Heart left ventricle (tissue), 16 donors: Measurements from ENCODE around the gene PDF. TPM values are rescaled to one million over a fixed set of nuclear protein-coding genes. Genes with fewer than 3 reads are reported as not detected.
A peak's percentile ranks its signal among the peaks of the same experiment; 100 is the strongest.

ENCODE experiments used
- ATAC-seq, 4 donors: fragments of 200-7000 bp; cut with Tn5 transposase; one replicate each; pipeline ENCODE4 v1.9.1; 2020 to 2022; ENCODE audit warnings: moderate library complexity in 4 of 4, mild to moderate bottlenecking in 3 of 4, moderate number of reproducible peaks in 1 of 4
- DNase-seq, 5 donors: peaks; one replicate each; pipeline ENCODE4 v3.0.0-alpha.2; 2020
- H3K27ac ChIP-seq, 12 donors: fragments of 200-600 bp; sonication (generic) in 4 of 12; one replicate each; pipeline versions ENCODE4 v1.5.0 to v1.8.0; 2016 to 2022; ENCODE audit warnings: mild to moderate bottlenecking in 2 of 12
- H3K27me3 ChIP-seq, 9 donors: fragments of 200-600 bp; sonication (generic) in 2 of 9; one replicate each; pipeline versions ENCODE4 v1.5.1 to v1.8.0; 2016 to 2022; ENCODE audit warnings: mild to moderate bottlenecking in 3 of 9
- H3K36me3 ChIP-seq, 9 donors: fragments of 200-600 bp; sonication (generic) in 2 of 9; one replicate each; pipeline versions ENCODE4 v1.5.0 to v1.8.0; 2018 to 2022; ENCODE audit warnings: mild to moderate bottlenecking in 2 of 9
- H3K4me1 ChIP-seq, 12 donors: fragments of 200-600 bp; sonication (generic) in 4 of 12; one replicate each; pipeline versions ENCODE4 v1.5.0 to v1.8.0; 2016 to 2022; ENCODE audit warnings: mild to moderate bottlenecking in 3 of 12
- H3K4me3 ChIP-seq, 12 donors: fragments of 200-600 bp; sonication (generic) in 4 of 12; one replicate each; pipeline versions ENCODE4 v1.5.0 to v1.8.0; 2017 to 2022; ENCODE audit warnings: mild to moderate bottlenecking in 9 of 12, moderate library complexity in 4 of 12
- H3K9me3 ChIP-seq, 12 donors: fragments of 200-600 bp; sonication (generic) in 4 of 12; one replicate each; pipeline versions ENCODE4 v1.5.0 to v1.8.0; 2016 to 2022; ENCODE audit warnings: mild to moderate bottlenecking in 1 of 12
- POLR2A ChIP-seq, 2 donors: fragments of 450-650 bp; IDR thresholded peaks; one replicate each; pipeline ENCODE4 v1.6.1; 2017; ENCODE audit warnings: antibody characterized with exemption in 2 of 2, mild to moderate bottlenecking in 2 of 2, moderate library complexity in 2 of 2
- WGBS, 4 donors: extraction: QIAGEN DNeasy Blood & Tissue Kit in 2 of 4; methylation state at CpG; one replicate each; pipeline versions ENCODE4 v1.1.5 to v1.1.7; 2013 to 2018; 5-methylcytosine and 5-hydroxymethylcytosine counted together
- intact Hi-C, 10 donors: fragments of 100-400 bp; cut with DNase I; formaldehyde crosslinking; loops; one replicate each; pipeline versions ENCODE4 v1.11.1 to v1.14.2; 2022
- polyA plus RNA-seq, 2 donors: library from polyadenylated mRNA; stranded (reverse); fragments of 200-250 nt; gene quantifications; one replicate each; pipeline ENCODE4 v1.2.3, GENCODE V29; 2013
- total RNA-seq, 9 donors: library from RNA; depleted of rRNA in 2 of 9; stranded (reverse); fragments of >200 nt in 2 of 9; fragmentation: NEBNext Ultra II Directional in 3 of 9; extraction: Animal tissue kit (Norgen Biotek cat#: 25700) in 3 of 9; gene quantifications; one replicate each; pipeline versions ENCODE4 v1.1.0 to v1.2.4, GENCODE V29; 2016 to 2023
- TF ChIP-seq, protein P1 (sequence below), 12 donors: fragments of 200-600 bp; sonication (generic) in 4 of 12; IDR thresholded peaks; one replicate each; pipeline versions ENCODE4 v1.5.0 to v1.8.0; 2018 to 2022; ENCODE audit warnings: antibody characterized with exemption in 12 of 12, mild to moderate bottlenecking in 5 of 12
- donor health status: ischemic (EF 13 %, LVEDD 7.1; RV severe dilation, severe dysfunction).
- donor health status: healthy with polysubstance abuse.
- donor health status: DM: no; HTN: yes; CAD: no.
- donor health status: DM: no; HTN: no; CAD: no.
- donor health status: ischemic (EF 25% LVEDD 6.9; RV normal size, moderate dysfunction).
- donor health status: ischemic (EF 25% LVEDD 5.7; RV mildly dilated, moderate dysfunction).
- donor health status: healthy.
- donor health status: DM: yes; HTN: yes; CAD: no.
- donor health status: ischemic (EF 35%, LVEDD 5.7; RV mildly dilated, moderate dysfunction).
- donor health status: nonischemic (EF 11% LVEDD 7.7; RV severe dilation, severe dysfunction).
- donor health status: DM: yes; HTN: yes; CAD: no.
- donor health status: PGD.
- donor health status: ischemic (EF 29% LVEDD 5.4; RV normal size, mild dysfunction).
- donor health status: nonischemic (EF 23%, LVEDD 6.1; RV moderate dilation, normal function).

Gene PDF
- total and polyA plus RNA-seq, 11 donors = 1.4 to 13.8 (median 6.0) TPM

DNA sequence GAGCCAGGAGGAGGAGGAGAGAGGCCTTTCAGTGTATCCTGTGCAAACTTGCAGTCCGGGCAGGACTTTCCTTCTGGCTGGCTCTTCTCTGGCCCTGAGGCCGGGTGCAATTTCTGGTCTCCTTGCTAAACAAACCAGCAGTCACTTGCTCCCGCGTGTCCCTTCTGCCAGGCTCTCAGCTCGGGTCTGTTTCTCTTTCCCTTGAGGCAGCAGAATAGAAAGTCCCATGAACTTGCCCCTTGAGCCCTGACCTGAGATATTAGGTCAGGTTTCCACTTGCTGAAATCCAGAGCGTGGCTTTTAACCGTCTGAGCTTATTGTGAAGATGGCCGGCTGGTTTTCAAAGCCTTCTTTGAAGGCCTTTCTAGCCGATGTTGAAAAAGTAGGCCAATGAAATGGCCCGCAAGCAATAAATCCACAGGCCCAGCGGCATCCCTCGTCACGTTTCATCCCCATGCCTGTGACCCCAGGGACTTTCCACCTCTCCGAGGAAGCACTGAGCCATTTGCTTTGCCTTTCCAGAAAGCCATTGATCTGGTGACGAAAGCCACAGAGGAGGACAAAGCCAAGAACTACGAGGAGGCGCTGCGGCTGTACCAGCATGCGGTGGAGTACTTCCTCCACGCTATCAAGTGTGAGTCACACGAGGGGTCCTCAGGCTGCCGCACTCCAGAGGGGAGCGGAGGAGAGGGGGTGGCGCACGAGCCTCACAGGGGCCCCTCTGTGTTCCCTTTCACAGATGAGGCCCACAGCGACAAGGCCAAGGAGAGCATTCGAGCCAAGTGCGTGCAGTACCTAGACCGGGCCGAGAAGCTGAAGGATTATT is 14.7 kb downstream of the PDF start:
- 84 to 90% (median 85%) methylated on average over 29 to 30 of the region's 30 CpGs for WGBS, 4 donors
- H3K4me1 ChIP-seq = peaks cover 0 to 37% (median 18%) of the 10 kb centered on the region in 12 donors
- H3K36me3 ChIP-seq = peaks cover 0 to 76% (median 67%) of the 10 kb centered on the region in 9 donors
- intact Hi-C loops = no loop called here
- no peak overlapping the region for H3K27ac ChIP-seq
- H3K4me3 ChIP-seq = no peak overlapping the region
- TF ChIP-seq, protein P1, sequence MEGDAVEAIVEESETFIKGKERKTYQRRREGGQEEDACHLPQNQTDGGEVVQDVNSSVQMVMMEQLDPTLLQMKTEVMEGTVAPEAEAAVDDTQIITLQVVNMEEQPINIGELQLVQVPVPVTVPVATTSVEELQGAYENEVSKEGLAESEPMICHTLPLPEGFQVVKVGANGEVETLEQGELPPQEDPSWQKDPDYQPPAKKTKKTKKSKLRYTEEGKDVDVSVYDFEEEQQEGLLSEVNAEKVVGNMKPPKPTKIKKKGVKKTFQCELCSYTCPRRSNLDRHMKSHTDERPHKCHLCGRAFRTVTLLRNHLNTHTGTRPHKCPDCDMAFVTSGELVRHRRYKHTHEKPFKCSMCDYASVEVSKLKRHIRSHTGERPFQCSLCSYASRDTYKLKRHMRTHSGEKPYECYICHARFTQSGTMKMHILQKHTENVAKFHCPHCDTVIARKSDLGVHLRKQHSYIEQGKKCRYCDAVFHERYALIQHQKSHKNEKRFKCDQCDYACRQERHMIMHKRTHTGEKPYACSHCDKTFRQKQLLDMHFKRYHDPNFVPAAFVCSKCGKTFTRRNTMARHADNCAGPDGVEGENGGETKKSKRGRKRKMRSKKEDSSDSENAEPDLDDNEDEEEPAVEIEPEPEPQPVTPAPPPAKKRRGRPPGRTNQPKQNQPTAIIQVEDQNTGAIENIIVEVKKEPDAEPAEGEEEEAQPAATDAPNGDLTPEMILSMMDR (IDR thresholded peaks at IDR 0.05) = no peak
- TF ChIP-seq POLR2A (IDR thresholded peaks at IDR 0.05) = no peak
- DNase-seq (no peak), ATAC-seq (no peak)
- no peaks in the 10 kb centered on the region for H3K9me3 ChIP-seq
- H3K27me3 ChIP-seq = no peaks in the 10 kb centered on the region

DNA sequence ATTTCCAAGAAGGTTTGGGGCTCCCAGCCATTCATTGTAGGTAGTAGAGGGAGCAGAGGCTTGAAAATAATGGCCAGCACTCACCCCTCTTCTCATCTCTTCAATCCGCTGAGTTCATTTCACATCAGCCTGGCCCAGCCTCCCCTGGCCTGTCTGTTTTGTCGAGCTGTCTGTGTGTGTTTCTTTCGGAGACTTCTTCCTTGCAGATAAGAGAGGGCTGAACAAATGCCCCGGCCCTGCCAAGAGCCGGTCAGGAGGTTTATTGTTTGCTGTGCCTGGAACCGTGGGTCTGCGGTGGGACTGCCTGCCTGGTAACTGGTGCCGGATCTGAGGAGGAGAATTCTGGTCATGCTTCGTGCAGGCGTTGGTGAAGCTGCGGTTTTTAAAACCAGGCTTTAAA is 15.9 kb downstream of the PDF start:
- no peaks in the 10 kb centered on the region for H3K9me3 ChIP-seq
- TF ChIP-seq POLR2A (IDR thresholded peaks at IDR 0.05) = no peak
- TF ChIP-seq, protein P1 (IDR thresholded peaks at IDR 0.05) = no peak
- ATAC-seq (no peak), DNase-seq (no peak)
- peaks cover 0 to 41% (median 23%) of the 10 kb centered on the region in 12 donors for H3K4me1 ChIP-seq
- H3K27ac ChIP-seq = no peak overlapping the region
- intact Hi-C loops = no loop called here
- H3K4me3 ChIP-seq = no peak overlapping the region
- peaks cover 0 to 64% (median 55%) of the 10 kb centered on the region in 9 donors for H3K36me3 ChIP-seq
- no peaks in the 10 kb centered on the region for H3K27me3 ChIP-seq
- 50 to 76% (median 74%) methylated on average over 11 of the region's 11 CpGs for WGBS, 4 donors

DNA sequence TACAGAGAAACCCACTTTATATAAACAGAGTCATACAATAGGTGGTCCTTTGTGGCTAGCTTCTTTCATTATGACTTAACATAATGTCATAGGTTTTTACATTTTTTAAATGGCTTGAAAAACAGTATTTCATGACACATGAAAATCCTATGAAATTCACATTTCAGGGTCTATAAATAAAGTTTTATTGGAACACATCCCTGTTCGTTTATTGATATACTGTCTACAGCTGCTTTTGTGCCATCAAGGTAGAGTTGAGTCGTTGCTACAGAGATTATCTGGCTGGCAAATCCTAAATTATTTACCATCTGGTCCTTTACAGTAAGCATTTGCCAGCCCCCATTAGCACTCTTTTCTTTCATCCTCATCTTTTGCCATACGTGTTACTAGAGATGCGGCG is 16.9 kb downstream of the PDF start:
- no peaks in the 10 kb centered on the region for H3K27me3 ChIP-seq
- H3K9me3 ChIP-seq = no peaks in the 10 kb centered on the region
- TF ChIP-seq, protein P1 (IDR thresholded peaks at IDR 0.05) = no peak
- TF ChIP-seq POLR2A (IDR thresholded peaks at IDR 0.05) = no peak
- intact Hi-C loops = no loop called here
- no peak for ATAC-seq
- H3K27ac ChIP-seq = no peak overlapping the region
- 93 to 96% (median 95%) methylated on average over 5 of the region's 5 CpGs for WGBS, 4 donors
- no peak overlapping the region for H3K4me3 ChIP-seq
- H3K4me1 ChIP-seq = peaks cover 0 to 41% (median 23%) of the 10 kb centered on the region in 12 donors
- H3K36me3 ChIP-seq = peaks cover 0 to 54% (median 45%) of the 10 kb centered on the region in 9 donors
- no peak for DNase-seq

DNA sequence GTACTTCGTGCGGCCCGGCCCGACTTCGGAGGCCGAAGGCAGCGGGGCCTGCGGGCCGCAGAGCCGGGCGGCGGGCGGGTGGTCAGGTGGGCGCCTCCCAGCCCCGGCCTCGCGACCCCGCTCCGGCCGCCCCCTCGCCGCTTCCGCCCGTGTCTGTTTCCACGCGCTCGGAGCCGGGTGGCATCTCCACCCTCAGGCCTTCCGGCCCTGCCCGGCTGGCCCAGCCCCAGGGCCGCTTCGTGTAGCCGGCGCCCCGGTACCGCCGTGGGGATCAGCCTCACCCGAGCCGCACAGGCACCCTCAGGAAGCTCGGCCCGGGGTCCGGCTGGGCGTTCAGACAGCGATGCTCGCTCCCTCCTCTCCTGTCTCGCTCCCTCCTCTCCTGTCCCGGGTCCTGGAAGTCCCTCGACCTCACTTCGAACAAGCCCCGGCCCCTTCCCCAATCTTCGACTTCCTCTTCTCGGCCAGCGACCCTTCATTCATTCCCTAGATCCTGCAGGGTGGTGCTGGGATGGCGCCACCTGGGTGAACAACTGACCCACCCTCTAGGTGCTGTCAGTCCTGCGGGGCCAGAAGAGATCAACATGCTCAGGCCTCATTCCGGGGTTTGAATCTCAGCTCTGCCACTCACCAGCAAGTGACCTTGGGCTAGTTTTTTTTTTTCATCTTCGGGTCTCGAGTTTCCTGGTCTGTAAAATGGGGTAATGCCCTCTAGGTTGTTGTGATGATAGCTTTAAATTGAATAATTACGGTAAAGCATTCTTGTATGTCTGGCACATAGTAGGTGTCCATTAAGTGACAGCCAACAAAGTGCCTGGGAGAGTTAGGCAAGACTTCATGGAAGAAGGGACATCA is 18.6 kb downstream of the PDF start:
- Histone ChIP-seq H3K36me3 (peaks cover 0 to 37% (median 29%) of the 10 kb centered on the region in 9 donors), H3K4me1 (peaks cover 0 to 41% (median 23%) of the 10 kb centered on the region in 12 donors), H3K4me3 (peak overlapping the region; percentile 75 to 100 (median 96)), H3K27me3 (no peaks in the 10 kb centered on the region), H3K27ac (peak overlapping the region; percentile 84 to 95 (median 91)), H3K9me3 (no peaks in the 10 kb centered on the region)
- DNase-seq (peak in 3 of 5 donors; percentile 34 to 80 (median 46)), ATAC-seq (peak in 3 of 4 donors; percentile 15 to 59 (median 57))
- WGBS, 4 donors = 2 to 3% (median 2%) methylated on average over 39 to 59 of the region's 59 CpGs
- intact Hi-C loops = loop anchor here in 1 of 10 donors (2.0 kb wide), 1 partner anchor 27 kb away; the partner anchor contains the start of genes COG8 and NIP7
- TF ChIP-seq POLR2A (IDR thresholded peaks at IDR 0.05) = peak in 1 of 2 donors; percentile 4
- TF ChIP-seq, protein P1 (IDR thresholded peaks at IDR 0.05) = no peak
